HEK293 (cell line): ENCODE measurements around the gene RPL13A.

Source experiments
- MYNN ChIP-seq: fragments of 450-650 bp; formaldehyde crosslinking; IDR thresholded peaks from 2 replicates; pipeline ENCODE4 v1.5.1; 2016; ENCODE audit warnings: missing biosample characterization, missing genetic modification characterization, borderline replicate concordance
- MZF1 ChIP-seq: fragments of 450-650 bp; formaldehyde crosslinking; IDR thresholded peaks from 2 replicates; pipeline ENCODE4 v1.5.1; 2017; ENCODE audit warnings: missing biosample characterization, missing genetic modification characterization, borderline replicate concordance
- REPIN1 ChIP-seq: fragments of 450-650 bp; formaldehyde crosslinking; IDR thresholded peaks from 2 replicates; pipeline ENCODE4 v1.5.1; 2017; ENCODE audit warnings: missing biosample characterization, missing genetic modification characterization, low read depth
- SETDB1 ChIP-seq: IDR thresholded peaks from one replicate; pipeline ENCODE4 v1.6.1; 2017; ENCODE audit warnings: mild to moderate bottlenecking, low read length, moderate library complexity, mixed read lengths; ENCODE audit not compliant: insufficient read length
- ZEB2 ChIP-seq: fragments of 450-650 bp; formaldehyde crosslinking; IDR thresholded peaks from 2 replicates; pipeline ENCODE4 v1.5.1; 2016; ENCODE audit warnings: missing biosample characterization, missing genetic modification characterization
- ZFP3 ChIP-seq: fragments of 450-650 bp; formaldehyde crosslinking; IDR thresholded peaks from 2 replicates; pipeline ENCODE4 v1.5.1; 2016; ENCODE audit warnings: low read depth, missing biosample characterization, missing genetic modification characterization
- ZFP41 ChIP-seq: fragments of 450-650 bp; formaldehyde crosslinking; IDR thresholded peaks from 2 replicates; pipeline ENCODE4 v1.5.1; 2016; ENCODE audit warnings: missing biosample characterization, missing genetic modification characterization, borderline replicate concordance
- ZNF140 ChIP-seq: fragments of 450-650 bp; formaldehyde crosslinking; IDR thresholded peaks from 2 replicates; pipeline ENCODE4 v1.5.1; 2016; ENCODE audit warnings: missing biosample characterization, missing genetic modification characterization
- ZNF174 ChIP-seq: fragments of 450-650 bp; formaldehyde crosslinking; IDR thresholded peaks from 2 replicates; pipeline ENCODE4 v1.5.0; 2017; ENCODE audit warnings: missing biosample characterization, mild to moderate bottlenecking, missing genetic modification characterization
- ZNF221 ChIP-seq: fragments of 450-650 bp; formaldehyde crosslinking; IDR thresholded peaks from 2 replicates; pipeline ENCODE4 v1.5.1; 2017; ENCODE audit warnings: missing biosample characterization, missing genetic modification characterization, borderline replicate concordance
- ZNF223 ChIP-seq: fragments of 450-650 bp; formaldehyde crosslinking; IDR thresholded peaks from 2 replicates; pipeline ENCODE4 v1.5.1; 2016; ENCODE audit warnings: missing biosample characterization, missing genetic modification characterization
- ZNF366 ChIP-seq: fragments of 450-650 bp; formaldehyde crosslinking; conservative IDR thresholded peaks from 2 replicates; pipeline ENCODE4 v1.5.1; 2016; ENCODE audit warnings: missing biosample characterization, missing genetic modification characterization
- ZNF37A ChIP-seq: fragments of 450-650 bp; IDR thresholded peaks from 2 replicates; pipeline ENCODE4 v1.5.1; 2018; ENCODE audit warnings: missing biosample characterization, missing genetic modification characterization
- ZNF404 ChIP-seq: fragments of 450-650 bp; formaldehyde crosslinking; IDR thresholded peaks from 2 replicates; pipeline ENCODE4 v1.5.1; 2017; ENCODE audit warnings: missing biosample characterization, missing genetic modification characterization
- ZNF423 ChIP-seq: fragments of 450-650 bp; formaldehyde crosslinking; IDR thresholded peaks from 2 replicates; pipeline ENCODE4 v1.5.1; 2016; ENCODE audit warnings: missing biosample characterization, missing genetic modification characterization
- ZNF449 ChIP-seq: fragments of 450-650 bp; formaldehyde crosslinking; IDR thresholded peaks from 2 replicates; pipeline ENCODE4 v1.5.1; 2017; ENCODE audit warnings: missing biosample characterization, mild to moderate bottlenecking, missing genetic modification characterization, moderate library complexity
- ZNF473 ChIP-seq: fragments of 450-650 bp; formaldehyde crosslinking; IDR thresholded peaks from 2 replicates; pipeline ENCODE4 v1.5.1; 2017; ENCODE audit warnings: missing biosample characterization, missing genetic modification characterization
- ZNF510 ChIP-seq: fragments of 450-650 bp; formaldehyde crosslinking; IDR thresholded peaks from 2 replicates; pipeline ENCODE4 v1.5.1; 2018; ENCODE audit warnings: mild to moderate bottlenecking, missing genetic modification characterization, missing biosample characterization; ENCODE audit not compliant: insufficient replicate concordance
- ZNF518A ChIP-seq: fragments of 450-650 bp; formaldehyde crosslinking; conservative IDR thresholded peaks from 2 replicates; pipeline ENCODE4 v1.5.1; 2016; ENCODE audit warnings: low read depth, missing biosample characterization, missing genetic modification characterization
- ZNF585B ChIP-seq: fragments of 450-650 bp; formaldehyde crosslinking; IDR thresholded peaks from 2 replicates; pipeline ENCODE4 v1.5.1; 2016; ENCODE audit warnings: missing biosample characterization, missing genetic modification characterization
- ZNF596 ChIP-seq: fragments of 450-650 bp; IDR thresholded peaks from 2 replicates; pipeline ENCODE4 v1.5.0; 2018; ENCODE audit warnings: missing biosample characterization, mild to moderate bottlenecking, missing genetic modification characterization, moderate library complexity
- ZNF600 ChIP-seq: fragments of 450-650 bp; formaldehyde crosslinking; IDR thresholded peaks from 2 replicates; pipeline ENCODE4 v1.5.1; 2016; ENCODE audit warnings: missing biosample characterization, missing genetic modification characterization
- ZNF623 ChIP-seq: fragments of 450-650 bp; formaldehyde crosslinking; IDR thresholded peaks from 2 replicates; pipeline ENCODE4 v1.5.1; 2016; ENCODE audit warnings: missing biosample characterization, missing genetic modification characterization
- ZNF629 ChIP-seq: fragments of 450-650 bp; formaldehyde crosslinking; IDR thresholded peaks from 2 replicates; pipeline ENCODE4 v1.5.1; 2017; ENCODE audit warnings: missing biosample characterization, missing genetic modification characterization
- ZNF664 ChIP-seq: fragments of 450-650 bp; formaldehyde crosslinking; IDR thresholded peaks from 2 replicates; pipeline ENCODE4 v1.5.1; 2016; ENCODE audit warnings: missing biosample characterization, missing genetic modification characterization
- ZNF670 ChIP-seq: fragments of 450-650 bp; formaldehyde crosslinking; IDR thresholded peaks from 2 replicates; pipeline ENCODE4 v1.5.1; 2016; ENCODE audit warnings: missing biosample characterization, missing genetic modification characterization, low read depth
- ZNF768 ChIP-seq: fragments of 450-650 bp; formaldehyde crosslinking; IDR thresholded peaks from 2 replicates; pipeline ENCODE4 v1.5.1; 2018; ENCODE audit warnings: missing biosample characterization, mild to moderate bottlenecking, missing genetic modification characterization
- ZNF785 ChIP-seq: fragments of 450-650 bp; formaldehyde crosslinking; IDR thresholded peaks from 2 replicates; pipeline ENCODE4 v1.5.1; 2016; ENCODE audit warnings: missing biosample characterization, missing genetic modification characterization
- ZSCAN5A ChIP-seq: fragments of 450-650 bp; formaldehyde crosslinking; IDR thresholded peaks from 2 replicates; pipeline ENCODE4 v1.5.1; 2016; ENCODE audit warnings: missing biosample characterization, missing genetic modification characterization
- TF ChIP-seq, protein P1 (sequence below): fragments of 450-650 bp; formaldehyde crosslinking; IDR thresholded peaks from 2 replicates; pipeline ENCODE4 v1.5.1; 2017; ENCODE audit warnings: missing biosample characterization, missing genetic modification characterization

Gene RPL13A

DNA sequence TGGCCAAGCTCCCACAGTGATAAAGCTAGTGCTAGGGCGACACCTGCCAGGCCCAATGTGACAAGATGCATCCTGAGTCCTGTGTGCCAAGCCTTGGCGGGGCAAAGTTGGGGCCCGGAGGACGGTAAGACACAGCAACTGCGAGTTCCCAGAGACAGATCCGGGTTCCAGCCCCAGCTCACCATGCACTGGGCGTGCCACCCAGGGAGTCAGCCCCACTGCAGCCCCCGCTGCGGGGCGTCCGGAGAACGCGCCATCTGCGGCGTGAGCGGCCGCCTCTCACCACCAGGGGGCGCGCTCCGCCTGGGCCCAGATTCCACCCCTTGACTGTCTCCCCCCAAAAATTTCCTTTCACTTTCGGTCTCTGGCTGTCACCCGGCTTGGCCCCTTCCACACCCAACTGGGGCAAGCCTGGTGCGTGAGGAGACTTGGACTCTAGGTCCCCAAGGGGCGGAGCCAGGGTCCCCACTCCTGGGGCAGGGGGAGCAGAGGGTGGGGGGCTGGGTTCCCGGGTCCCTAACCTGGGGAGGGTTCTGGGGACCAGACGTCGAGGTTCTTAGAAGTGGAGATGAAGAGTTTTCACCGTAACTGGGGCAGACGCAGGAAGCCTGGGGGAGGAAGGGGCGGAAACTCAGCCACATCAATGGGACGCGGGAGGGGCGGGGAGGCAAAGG lies 13.4 kb upstream of the RPL13A start, which contains the start of gene FLT3LG (continued):
- no peak for TF ChIP-seq ZFP3
- TF ChIP-seq ZEB2 (tag by site-specific recombination): no peak
- TF ChIP-seq ZNF768 (tag by site-specific recombination): no peak
- TF ChIP-seq ZNF404 (tag by site-specific recombination): no peak
- no peak for TF ChIP-seq ZNF223
- TF ChIP-seq ZNF585B (tag by site-specific recombination): no peak
- no peak for TF ChIP-seq ZNF473
- TF ChIP-seq ZNF140 (tag by site-specific recombination): no peak
- TF ChIP-seq ZNF623 (tag by site-specific recombination): no peak
- peak; percentile 83 for TF ChIP-seq ZNF423
- TF ChIP-seq ZNF518A (tag by site-specific recombination): no peak
- no peak for TF ChIP-seq ZNF664 (tag by site-specific recombination)
- TF ChIP-seq, protein P1, sequence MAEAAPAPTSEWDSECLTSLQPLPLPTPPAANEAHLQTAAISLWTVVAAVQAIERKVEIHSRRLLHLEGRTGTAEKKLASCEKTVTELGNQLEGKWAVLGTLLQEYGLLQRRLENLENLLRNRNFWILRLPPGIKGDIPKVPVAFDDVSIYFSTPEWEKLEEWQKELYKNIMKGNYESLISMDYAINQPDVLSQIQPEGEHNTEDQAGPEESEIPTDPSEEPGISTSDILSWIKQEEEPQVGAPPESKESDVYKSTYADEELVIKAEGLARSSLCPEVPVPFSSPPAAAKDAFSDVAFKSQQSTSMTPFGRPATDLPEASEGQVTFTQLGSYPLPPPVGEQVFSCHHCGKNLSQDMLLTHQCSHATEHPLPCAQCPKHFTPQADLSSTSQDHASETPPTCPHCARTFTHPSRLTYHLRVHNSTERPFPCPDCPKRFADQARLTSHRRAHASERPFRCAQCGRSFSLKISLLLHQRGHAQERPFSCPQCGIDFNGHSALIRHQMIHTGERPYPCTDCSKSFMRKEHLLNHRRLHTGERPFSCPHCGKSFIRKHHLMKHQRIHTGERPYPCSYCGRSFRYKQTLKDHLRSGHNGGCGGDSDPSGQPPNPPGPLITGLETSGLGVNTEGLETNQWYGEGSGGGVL: peak; percentile 80; the same call in 1 of the 2 replicates
- no peak for TF ChIP-seq MYNN (tag by site-specific recombination)
- TF ChIP-seq ZNF600 (tag by site-specific recombination): no peak; the same call in 1 of the 2 replicates
- TF ChIP-seq ZSCAN5A (tag by site-specific recombination): peak; percentile 23; the same call in 1 of the 2 replicates
- no peak for TF ChIP-seq ZNF174 (tag by site-specific recombination)
- 0 out of 2 replicates have a peak, but pooled peaks have one; percentile 29 for TF ChIP-seq ZNF785 (tag by site-specific recombination)
- TF ChIP-seq ZNF37A: no peak
- TF ChIP-seq ZFP41 (tag by site-specific recombination): no peak
- peak; percentile 58 for TF ChIP-seq ZNF629 (tag by site-specific recombination)
- TF ChIP-seq REPIN1 (tag by site-specific recombination): no peak
- no peak for TF ChIP-seq SETDB1
- TF ChIP-seq ZNF510 (tag by site-specific recombination): no peak
- 0 out of 2 replicates have a peak, but pooled peaks have one; percentile 19 for TF ChIP-seq ZNF449 (tag by site-specific recombination)
- TF ChIP-seq ZNF366: no peak
- TF ChIP-seq ZNF221 (tag by site-specific recombination): no peak
- no peak for TF ChIP-seq ZNF596
- TF ChIP-seq MZF1 (tag by site-specific recombination): no peak
- TF ChIP-seq ZNF670: no peak
